Activated CD8-positive, alpha-beta memory T cell treated with anti-CD3 and anti-CD28 coated beads, Interleukin-2, amount 10 ng/mL, durations not matched to agents 7 days and 5 days (primary cell): ENCODE measurements around the gene IREB2. TPM values are rescaled to one million over a fixed set of nuclear protein-coding genes. Genes with fewer than 3 reads are reported as not detected.
A peak's percentile ranks its signal among the peaks of the same experiment; 100 is the strongest.

Source experiments
- ATAC-seq: fragments of 150-1000 bp; cut with Tn5 transposase; one replicate; pipeline ENCODE4 v1.10.0; 2021; ENCODE audit warnings: moderate library complexity
- CTCF ChIA-PET: fragments of 350-600 bp; sonication (Branson Sonifier 250); formaldehyde crosslinking; loops from one replicate; lab custom pipeline; 2021; ENCODE audit warnings: antibody characterized with exemption; lab: Charles Lee
- DNase-seq: peaks from one replicate; pipeline ENCODE4 v3.0.0-alpha.2; 2020
- H3K27ac Mint-ChIP-seq: one replicate; pipeline ENCODE4 v1.8.0; 2021; ENCODE audit warnings: mild to moderate bottlenecking, mixed read lengths
- H3K27me3 Mint-ChIP-seq: one replicate; pipeline ENCODE4 v1.8.0; 2021; ENCODE audit warnings: mixed read lengths
- H3K36me3 Mint-ChIP-seq: one replicate; pipeline ENCODE4 v1.8.0; 2021; ENCODE audit warnings: mild to moderate bottlenecking, mixed read lengths
- H3K4me1 Mint-ChIP-seq: one replicate; pipeline ENCODE4 v1.8.0; 2021; ENCODE audit warnings: mixed read lengths
- H3K4me3 Mint-ChIP-seq: one replicate; pipeline ENCODE4 v1.8.0; 2021; ENCODE audit warnings: mild to moderate bottlenecking, moderate library complexity, mixed read lengths
- H3K9me3 Mint-ChIP-seq: one replicate; pipeline ENCODE4 v1.8.0; 2022; ENCODE audit warnings: low read depth, mixed read lengths
- total RNA-seq, 2 experiments: library from RNA; stranded (reverse); gene quantifications; one replicate each; pipeline ENCODE4 v1.2.3, GENCODE V29; 2021

Gene IREB2
- total RNA-seq, 2 experiments from 2014 or later: 60.0 to 72.0 TPM

DNA sequence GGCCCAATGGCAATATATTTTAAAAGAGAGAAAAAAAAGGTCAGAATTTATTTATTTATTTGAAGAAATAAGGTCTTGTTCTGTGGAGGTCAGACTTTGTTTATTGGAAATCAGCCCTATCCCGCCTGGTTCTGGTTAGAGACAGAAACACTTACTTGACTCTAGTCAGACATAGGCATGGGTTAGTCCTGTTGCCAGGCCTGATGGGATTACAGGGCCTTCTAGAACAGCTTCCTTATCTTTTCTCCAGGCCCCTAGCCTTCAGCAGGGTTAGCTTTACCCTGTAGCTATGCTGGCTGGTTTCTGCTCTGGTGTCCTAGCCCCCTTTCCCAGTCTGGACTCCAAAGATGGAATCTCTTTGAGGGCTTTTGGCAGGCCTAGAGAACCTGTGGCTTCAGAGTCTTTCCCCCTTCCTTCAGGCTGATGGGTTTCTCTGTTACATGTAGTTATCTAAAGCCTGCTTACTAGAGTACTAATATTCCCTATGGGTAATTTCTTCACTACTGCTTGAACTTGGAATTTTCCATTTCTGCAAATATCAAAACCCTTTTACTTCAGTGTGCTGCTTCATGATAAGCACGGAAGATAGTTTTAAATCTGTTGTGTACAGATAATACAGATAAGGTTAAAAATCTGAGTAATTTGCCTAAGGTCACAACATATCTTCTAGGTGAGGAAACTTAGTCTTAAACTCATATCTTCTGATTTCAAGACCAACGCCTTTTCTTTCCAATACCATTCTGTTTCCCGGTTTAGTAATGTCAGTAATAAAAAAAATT lies 10.6 kb downstream of the IREB2 start:
- Mint-ChIP-seq H3K4me1 (peaks cover 34% of the 10 kb centered on the region), H3K4me3 (no peak overlapping the region), H3K27me3 (no peaks in the 10 kb centered on the region), H3K9me3 (no peaks in the 10 kb centered on the region), H3K27ac (no peak overlapping the region), H3K36me3 (peaks cover 44% of the 10 kb centered on the region)
- CTCF ChIA-PET: interaction anchor here (1.4 kb wide), 1 partner anchor 10 kb away, joined by 4 read pairs; no protein-coding TSS in a partner anchor
- no peak for ATAC-seq
- DNase-seq: no peak

DNA sequence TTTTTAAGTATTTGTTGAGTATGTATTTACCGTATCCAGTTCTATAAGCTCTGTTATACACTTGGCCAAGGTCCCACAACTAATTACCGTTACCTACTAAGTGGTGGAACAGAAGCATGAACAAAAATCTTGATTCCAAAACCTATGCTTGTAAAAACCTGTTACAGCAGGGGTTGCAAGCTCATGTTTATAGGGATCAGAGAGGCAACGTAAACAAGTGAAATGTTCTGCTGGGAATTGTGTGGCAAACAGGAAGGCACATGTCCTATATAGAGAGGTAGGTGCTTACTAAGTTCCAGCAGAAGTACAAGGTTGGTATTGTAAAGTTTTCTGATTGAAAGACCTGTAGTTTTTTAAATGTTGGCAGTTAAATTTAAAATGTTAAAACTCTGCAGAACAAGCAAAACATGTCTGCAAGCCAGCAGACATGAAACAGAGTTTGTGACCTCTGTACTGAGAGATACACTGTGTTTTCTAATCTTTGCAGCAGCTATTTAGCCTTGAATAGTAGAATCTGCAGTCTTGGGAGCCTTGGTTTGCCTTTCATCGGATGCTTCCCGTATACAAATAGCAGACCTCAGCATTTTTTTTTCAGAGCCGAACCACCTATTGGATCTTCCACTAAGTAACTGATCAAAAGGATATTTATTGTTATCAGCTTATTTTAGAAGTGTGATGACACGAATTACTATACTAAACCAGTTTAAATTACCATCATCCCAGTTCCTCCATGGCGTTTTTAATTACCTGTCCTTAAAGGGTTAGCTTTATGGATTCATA lies 11.4 kb downstream of the IREB2 start:
- Mint-ChIP-seq H3K27ac (no peak overlapping the region), H3K4me1 (peaks cover 36% of the 10 kb centered on the region), H3K4me3 (no peak overlapping the region), H3K27me3 (no peaks in the 10 kb centered on the region), H3K9me3 (no peaks in the 10 kb centered on the region), H3K36me3 (peaks cover 39% of the 10 kb centered on the region)
- DNase-seq: no peak
- CTCF ChIA-PET: interaction anchor here (0.6 to 1.4 kb wide), 3 partner anchors 9 to 29 kb away, joined by 4 read pairs; no protein-coding TSS in a partner anchor
- ATAC-seq: no peak

DNA sequence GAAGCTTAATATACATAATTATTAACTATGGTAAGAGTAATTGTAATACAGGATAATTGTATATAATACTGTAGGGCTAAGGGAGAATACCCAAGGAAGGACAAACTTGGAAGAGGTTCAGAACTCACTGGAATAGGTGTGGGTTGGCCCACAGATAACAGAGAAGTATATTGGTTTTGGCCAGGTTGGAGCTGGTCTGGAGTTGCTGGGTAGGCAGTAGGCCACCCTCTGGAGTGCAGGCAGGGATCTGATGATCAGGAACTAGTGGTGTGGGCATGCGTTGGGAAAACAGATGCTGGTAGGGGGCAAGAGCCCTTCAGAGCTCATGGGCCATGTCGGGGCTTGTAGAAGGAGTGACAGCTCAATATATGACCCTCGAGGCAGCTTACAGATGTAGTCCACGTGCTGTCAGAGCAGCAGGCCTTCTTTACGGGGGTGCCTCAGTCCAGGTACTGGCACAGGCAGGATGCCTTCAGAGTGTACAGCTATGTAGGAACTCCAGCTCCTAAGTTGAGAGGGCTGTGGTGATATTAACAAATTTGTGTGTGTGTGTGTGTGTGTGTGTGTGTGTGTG lies 12.4 kb downstream of the IREB2 start:
- ATAC-seq (no peak), DNase-seq (no peak)
- Mint-ChIP-seq H3K4me1 (peaks cover 40% of the 10 kb centered on the region), H3K4me3 (no peak overlapping the region), H3K9me3 (no peaks in the 10 kb centered on the region), H3K27me3 (no peaks in the 10 kb centered on the region), H3K36me3 (peaks cover 42% of the 10 kb centered on the region), H3K27ac (no peak overlapping the region)
- CTCF ChIA-PET: interaction anchor here (0.7 to 1.8 kb wide), 4 partner anchors 8 to 265 kb away, joined by 3 to 4 read pairs (median 4); no protein-coding TSS in a partner anchor

DNA sequence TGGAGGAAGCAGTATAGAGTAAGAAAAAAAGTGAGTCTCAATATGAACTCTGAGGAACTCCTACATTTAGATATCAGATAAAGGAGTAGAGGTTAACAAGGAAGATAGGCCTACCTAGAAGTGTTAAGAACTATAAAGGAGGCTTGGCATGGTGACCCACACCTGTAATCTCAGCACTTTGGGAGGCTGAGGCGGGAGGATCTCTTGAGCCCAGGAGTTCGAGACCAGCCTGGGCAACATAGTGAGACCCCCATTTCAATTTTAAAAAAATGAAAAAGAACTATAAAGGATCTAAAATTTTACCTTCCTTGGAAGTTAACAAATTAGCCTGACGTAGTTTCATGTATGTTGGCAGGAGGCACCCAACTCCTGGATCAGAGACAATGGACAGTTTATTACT lies 14.5 kb downstream of the IREB2 start:
- CTCF ChIA-PET: no interaction called here
- DNase-seq: no peak
- no peak for ATAC-seq
- peaks cover 50% of the 10 kb centered on the region for H3K4me1 Mint-ChIP-seq
- H3K9me3 Mint-ChIP-seq: no peaks in the 10 kb centered on the region
- peaks cover 28% of the 10 kb centered on the region for H3K36me3 Mint-ChIP-seq
- H3K4me3 Mint-ChIP-seq: no peak overlapping the region
- H3K27me3 Mint-ChIP-seq: no peaks in the 10 kb centered on the region
- H3K27ac Mint-ChIP-seq: no peak overlapping the region

DNA sequence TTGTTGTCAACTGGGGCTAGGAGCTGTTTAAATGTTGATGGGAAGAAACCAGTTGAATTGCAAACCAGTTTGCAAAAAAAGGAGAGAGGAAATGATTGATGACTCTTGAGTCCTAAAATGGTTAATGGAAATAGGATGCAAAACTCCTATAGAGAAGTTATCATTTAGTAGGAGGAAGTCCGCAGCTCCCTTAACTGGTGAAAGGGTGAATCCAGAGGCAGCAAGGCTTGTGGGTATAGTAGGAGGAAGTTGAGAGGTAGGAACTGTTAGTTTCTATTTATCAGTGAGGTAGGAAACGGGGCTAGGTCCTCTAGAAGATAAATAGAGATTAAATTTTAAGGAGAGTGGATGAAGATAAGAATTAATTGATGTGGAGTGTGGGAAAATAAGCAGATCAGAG lies 15.4 kb downstream of the IREB2 start:
- no peak overlapping the region for H3K4me3 Mint-ChIP-seq
- CTCF ChIA-PET: interaction anchor here (0.8 kb wide), 1 partner anchor 15 kb away, joined by 3 read pairs; no protein-coding TSS in a partner anchor
- no peak overlapping the region for H3K27ac Mint-ChIP-seq
- no peaks in the 10 kb centered on the region for H3K27me3 Mint-ChIP-seq
- ATAC-seq: no peak
- DNase-seq: no peak
- H3K36me3 Mint-ChIP-seq: peaks cover 27% of the 10 kb centered on the region
- peaks cover 51% of the 10 kb centered on the region for H3K4me1 Mint-ChIP-seq
- no peaks in the 10 kb centered on the region for H3K9me3 Mint-ChIP-seq

DNA sequence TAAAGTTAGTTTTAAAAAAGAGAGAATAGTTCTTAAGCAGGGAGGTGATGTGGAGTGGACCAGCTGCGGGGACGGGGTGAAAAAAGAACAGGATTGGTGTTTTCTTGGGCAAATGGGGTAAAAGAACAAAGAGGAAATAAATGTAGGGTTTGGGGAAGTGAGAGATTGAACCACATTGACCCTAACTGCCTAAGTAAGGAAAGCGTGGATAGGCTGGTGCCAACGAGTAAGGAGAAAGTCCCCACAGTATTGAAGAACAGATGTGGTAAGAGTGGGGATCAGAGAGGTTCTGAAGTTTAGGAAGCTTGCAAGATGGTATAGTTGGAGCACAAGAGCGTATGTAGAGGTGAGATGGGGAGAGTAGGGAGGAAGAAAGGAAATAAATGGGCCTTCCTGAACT lies 17.0 kb downstream of the IREB2 start:
- Mint-ChIP-seq H3K36me3 (peaks cover 24% of the 10 kb centered on the region), H3K4me1 (peaks cover 54% of the 10 kb centered on the region), H3K9me3 (no peaks in the 10 kb centered on the region), H3K4me3 (no peak overlapping the region), H3K27ac (no peak overlapping the region), H3K27me3 (no peaks in the 10 kb centered on the region)
- CTCF ChIA-PET: no interaction called here
- ATAC-seq (no peak), DNase-seq (no peak)

DNA sequence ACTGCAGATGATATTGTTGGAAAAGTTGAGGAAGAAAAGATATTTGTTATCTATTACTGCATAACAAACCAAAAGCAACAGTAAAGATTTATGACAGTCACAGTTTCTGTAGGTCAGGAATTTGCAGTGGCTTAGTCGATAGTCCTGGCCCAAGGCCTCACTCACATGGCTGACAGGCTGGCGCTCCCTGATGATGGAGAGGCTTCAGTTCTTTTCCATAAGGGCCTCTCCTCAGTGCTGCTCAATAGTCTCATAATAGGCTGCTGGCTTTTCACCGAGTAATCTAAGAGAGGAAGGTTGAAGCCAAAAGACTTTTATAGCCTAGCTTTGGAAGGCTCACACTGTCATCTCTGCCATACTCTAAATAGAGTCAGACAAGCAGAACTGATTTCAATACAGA lies 17.7 kb downstream of the IREB2 start:
- H3K27ac Mint-ChIP-seq: no peak overlapping the region
- H3K27me3 Mint-ChIP-seq: no peaks in the 10 kb centered on the region
- peaks cover 21% of the 10 kb centered on the region for H3K36me3 Mint-ChIP-seq
- ATAC-seq: no peak
- peaks cover 50% of the 10 kb centered on the region for H3K4me1 Mint-ChIP-seq
- no peak overlapping the region for H3K4me3 Mint-ChIP-seq
- no peak for DNase-seq
- CTCF ChIA-PET: no interaction called here
- H3K9me3 Mint-ChIP-seq: no peaks in the 10 kb centered on the region

DNA sequence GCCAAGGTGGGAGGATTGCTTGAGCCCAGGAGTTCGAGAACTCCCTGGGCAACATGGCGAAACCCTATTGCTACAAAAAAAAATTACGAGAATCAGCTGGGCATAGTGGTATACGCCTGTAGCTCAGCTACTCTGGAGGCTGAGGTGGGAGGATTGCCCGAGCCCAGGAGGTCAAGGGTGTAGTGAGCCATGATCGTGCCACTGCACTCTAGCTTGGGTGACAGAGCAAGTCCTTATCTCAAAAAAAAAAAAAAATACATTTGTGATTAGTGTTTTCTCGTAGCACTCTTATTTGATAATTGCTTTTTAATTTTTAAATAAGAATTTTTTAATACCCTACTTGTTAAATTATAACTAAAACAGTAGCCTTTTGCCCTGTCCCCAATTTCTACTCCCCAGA lies 18.4 kb downstream of the IREB2 start:
- Mint-ChIP-seq H3K4me3 (no peak overlapping the region), H3K4me1 (peaks cover 57% of the 10 kb centered on the region), H3K27ac (no peak overlapping the region), H3K9me3 (no peaks in the 10 kb centered on the region), H3K27me3 (no peaks in the 10 kb centered on the region), H3K36me3 (peaks cover 26% of the 10 kb centered on the region)
- ATAC-seq (no peak), DNase-seq (no peak)
- CTCF ChIA-PET: no interaction called here

DNA sequence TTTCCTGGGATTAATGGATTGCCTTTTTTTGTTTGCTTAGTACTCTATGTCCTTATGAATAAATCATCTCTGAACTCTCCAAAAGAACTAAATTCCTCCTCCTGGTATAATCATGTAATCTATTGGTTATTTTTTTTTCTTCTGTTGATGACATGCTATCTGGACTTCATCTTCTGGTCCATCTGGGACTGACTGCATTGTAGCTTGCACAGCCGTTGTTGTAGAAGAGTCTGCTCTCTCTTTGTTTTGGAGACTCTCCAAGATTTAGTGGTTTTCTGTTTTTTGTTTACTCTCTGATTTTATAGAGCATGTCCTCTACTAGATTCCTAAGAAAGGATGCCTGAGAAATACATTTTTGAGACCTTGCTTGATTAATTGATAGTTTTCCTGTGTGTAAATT lies 19.1 kb downstream of the IREB2 start:
- H3K27ac Mint-ChIP-seq: no peak overlapping the region
- peaks cover 23% of the 10 kb centered on the region for H3K36me3 Mint-ChIP-seq
- H3K9me3 Mint-ChIP-seq: no peaks in the 10 kb centered on the region
- peaks cover 59% of the 10 kb centered on the region for H3K4me1 Mint-ChIP-seq
- H3K4me3 Mint-ChIP-seq: no peak overlapping the region
- CTCF ChIA-PET: no interaction called here
- no peaks in the 10 kb centered on the region for H3K27me3 Mint-ChIP-seq
- ATAC-seq: no peak
- no peak for DNase-seq

DNA sequence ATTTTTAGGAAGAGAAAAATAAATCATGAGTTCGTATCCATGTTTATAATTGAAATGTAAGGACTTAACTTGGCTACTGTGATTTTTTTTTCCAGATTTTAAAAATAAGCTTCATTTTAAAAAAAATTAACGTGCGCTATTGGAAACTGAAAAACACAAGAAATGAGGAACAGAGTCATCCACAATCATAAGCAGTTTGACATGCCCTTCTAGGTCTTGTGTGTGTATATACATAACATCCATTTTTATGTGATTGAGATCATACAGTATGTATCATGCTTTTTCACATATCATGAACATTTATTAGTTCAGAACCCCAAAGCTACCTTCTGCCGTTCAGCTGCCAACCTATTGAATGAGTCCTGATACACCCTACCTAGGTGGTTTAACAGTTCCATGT lies 22.7 kb downstream of the IREB2 start:
- Mint-ChIP-seq H3K27me3 (no peaks in the 10 kb centered on the region), H3K9me3 (no peaks in the 10 kb centered on the region), H3K4me3 (no peak overlapping the region), H3K36me3 (peaks cover 35% of the 10 kb centered on the region), H3K4me1 (peaks cover 33% of the 10 kb centered on the region), H3K27ac (no peak overlapping the region)
- no peak for DNase-seq
- CTCF ChIA-PET: interaction anchor here (0.8 to 1.3 kb wide), 5 partner anchors 18 to 170 kb away, joined by 3 to 4 read pairs (median 3); no protein-coding TSS in a partner anchor
- ATAC-seq: no peak

DNA sequence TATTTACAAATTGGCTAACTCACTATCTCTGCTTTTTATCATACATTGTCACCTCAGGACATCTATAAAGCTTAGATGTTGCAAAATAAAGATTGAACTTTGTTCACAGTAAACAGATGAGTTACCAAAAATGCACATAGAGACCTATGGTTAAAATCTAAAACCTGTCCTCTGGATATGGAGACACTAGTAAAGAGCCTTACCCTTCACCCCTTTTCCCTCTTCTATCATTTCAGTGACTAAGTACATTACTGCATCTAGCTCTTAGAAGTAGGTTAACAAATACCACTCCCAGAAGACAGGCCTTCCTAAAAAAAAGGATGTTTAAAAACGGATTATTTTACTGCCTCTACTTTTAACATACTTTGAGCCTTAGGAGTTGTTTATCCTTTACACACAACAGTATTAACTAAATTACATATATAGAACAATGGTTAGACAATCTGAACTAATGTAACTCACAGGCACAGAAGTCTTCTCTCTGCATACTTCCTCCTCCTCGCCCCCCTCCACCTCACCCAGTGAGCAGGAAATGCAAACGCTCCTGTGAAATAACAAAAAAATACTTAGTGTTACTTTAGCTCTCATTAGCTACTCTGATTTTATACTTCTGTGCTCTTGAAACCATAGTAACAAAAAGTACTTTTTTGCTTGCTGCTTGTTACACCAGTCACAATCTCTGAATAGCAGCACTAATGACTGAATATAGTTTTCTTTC lies 23.3 kb downstream of the IREB2 start:
- Mint-ChIP-seq H3K4me3 (no peak overlapping the region), H3K27me3 (no peaks in the 10 kb centered on the region), H3K27ac (no peak overlapping the region), H3K4me1 (peaks cover 29% of the 10 kb centered on the region), H3K9me3 (no peaks in the 10 kb centered on the region), H3K36me3 (peaks cover 35% of the 10 kb centered on the region)
- CTCF ChIA-PET: interaction anchor here (0.8 to 1.2 kb wide), 4 partner anchors 18 to 171 kb away, joined by 3 to 4 read pairs (median 3); no protein-coding TSS in a partner anchor
- ATAC-seq (peak; percentile 45), DNase-seq (no peak)

DNA sequence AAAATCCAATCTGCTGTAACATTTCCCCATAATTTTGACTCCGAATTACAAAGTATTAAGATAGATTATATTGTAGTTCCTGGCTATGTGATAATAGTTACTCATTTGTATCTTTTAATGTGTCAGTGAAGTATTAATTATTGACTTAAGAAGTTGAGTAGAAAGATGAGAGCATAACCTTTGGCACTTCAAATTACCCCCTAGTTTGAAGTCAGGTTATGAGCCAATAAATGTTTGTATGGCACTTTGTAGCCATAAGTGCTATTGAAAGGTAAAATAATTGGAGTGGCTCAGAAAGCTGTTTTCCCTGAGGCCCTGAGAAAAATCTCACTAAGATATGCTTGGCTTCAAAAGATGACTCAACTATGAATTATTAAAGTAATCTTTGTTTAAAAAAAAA lies 31.0 kb downstream of the IREB2 start:
- peaks cover 4% of the 10 kb centered on the region for H3K4me1 Mint-ChIP-seq
- peaks cover 37% of the 10 kb centered on the region for H3K36me3 Mint-ChIP-seq
- H3K27me3 Mint-ChIP-seq: no peaks in the 10 kb centered on the region
- no peak for DNase-seq
- no peak for ATAC-seq
- H3K27ac Mint-ChIP-seq: no peak overlapping the region
- no peak overlapping the region for H3K4me3 Mint-ChIP-seq
- H3K9me3 Mint-ChIP-seq: no peaks in the 10 kb centered on the region
- CTCF ChIA-PET: no interaction called here

DNA sequence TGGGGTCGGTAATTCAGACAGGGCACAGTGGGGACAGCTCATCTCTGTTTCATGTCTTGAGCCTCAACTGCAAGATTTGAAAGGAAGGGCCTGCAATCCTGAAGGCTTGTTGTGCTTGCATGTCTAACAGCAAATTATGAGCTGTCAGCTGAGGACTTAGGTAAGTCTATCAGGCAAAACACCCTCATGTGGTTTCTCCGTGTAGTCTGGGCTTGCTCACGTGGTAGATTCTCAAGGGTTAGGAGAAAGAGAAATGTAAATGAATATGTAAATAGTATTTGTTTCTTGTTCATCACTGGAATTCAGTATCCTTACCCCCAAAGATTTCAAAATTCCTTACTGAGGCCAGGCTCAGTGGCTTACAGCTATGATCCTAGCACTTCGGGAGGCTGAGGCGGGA lies 39.3 kb downstream of the IREB2 start:
- ATAC-seq: no peak
- H3K27me3 Mint-ChIP-seq: no peaks in the 10 kb centered on the region
- no peak for DNase-seq
- CTCF ChIA-PET: no interaction called here
- H3K9me3 Mint-ChIP-seq: no peaks in the 10 kb centered on the region
- H3K27ac Mint-ChIP-seq: no peak overlapping the region
- H3K36me3 Mint-ChIP-seq: peaks cover 23% of the 10 kb centered on the region
- peaks cover 2% of the 10 kb centered on the region for H3K4me1 Mint-ChIP-seq
- no peak overlapping the region for H3K4me3 Mint-ChIP-seq
